HG02678 (cell line): ENCODE measurements around the gene POFUT2.

Experiments
- ATAC-seq: cut with Tn5 transposase; IDR thresholded peaks from one replicate; pipeline ENCODE4 v1.9.1; 2021; ENCODE audit warnings: mild to moderate bottlenecking, moderate library complexity; ENCODE audit not compliant: unreplicated experiment

POFUT2 gene

GRCh38 chr21:45226540-45227326 is 61.0 kb downstream of the POFUT2 start:
- ATAC-seq: no peak

DNA sequence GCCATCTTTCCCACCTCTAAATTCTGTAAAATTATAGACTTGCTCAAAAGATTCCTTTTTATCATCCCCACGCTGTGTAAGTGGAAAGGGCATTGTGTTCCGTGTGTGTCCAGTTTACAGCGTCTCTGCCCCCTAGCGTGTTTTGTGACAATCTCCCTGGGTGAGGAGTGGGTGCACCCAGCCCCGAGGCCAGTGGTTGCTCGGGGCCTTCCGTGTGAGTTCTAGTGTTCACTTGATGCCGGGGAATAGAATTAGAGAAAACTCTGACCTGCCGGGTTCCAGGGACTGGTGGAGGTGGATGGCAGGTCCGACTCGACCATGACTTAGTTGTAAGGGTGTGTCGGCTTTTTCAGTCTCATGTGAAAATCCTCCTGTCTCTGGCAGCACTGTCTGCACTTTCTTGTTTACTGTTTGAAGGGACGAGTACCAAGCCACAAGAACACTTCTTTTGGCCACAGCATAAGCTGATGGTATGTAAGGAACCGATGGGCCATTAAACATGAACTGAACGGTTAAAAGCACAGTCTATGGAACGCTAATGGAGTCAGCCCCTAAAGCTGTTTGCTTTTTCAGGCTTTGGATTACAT is 61.9 kb downstream of the POFUT2 start:
- ATAC-seq: no peak

GRCh38 chr21:45225041-45225740 is 62.5 kb downstream of the POFUT2 start:
- ATAC-seq: no peak

GRCh38 chr21:45224189-45224938 is 63.3 kb downstream of the POFUT2 start:
- ATAC-seq: no peak

GRCh38 chr21:45223236-45224185 is 64.2 kb downstream of the POFUT2 start:
- ATAC-seq: no peak

GRCh38 chr21:45222001-45222400 is 65.7 kb downstream of the POFUT2 start:
- no peak for ATAC-seq

GRCh38 chr21:45220714-45221490 is 66.8 kb downstream of the POFUT2 start:
- ATAC-seq: no peak

GRCh38 chr21:45220071-45220481 is 67.6 kb downstream of the POFUT2 start:
- no peak for ATAC-seq

- no peak for ATAC-seq
Measured at GRCh38 chr21:45219517-45219916, 68.2 kb downstream of the POFUT2 start.

GRCh38 chr21:45217010-45217409 is 70.7 kb downstream of the POFUT2 start:
- no peak for ATAC-seq

DNA sequence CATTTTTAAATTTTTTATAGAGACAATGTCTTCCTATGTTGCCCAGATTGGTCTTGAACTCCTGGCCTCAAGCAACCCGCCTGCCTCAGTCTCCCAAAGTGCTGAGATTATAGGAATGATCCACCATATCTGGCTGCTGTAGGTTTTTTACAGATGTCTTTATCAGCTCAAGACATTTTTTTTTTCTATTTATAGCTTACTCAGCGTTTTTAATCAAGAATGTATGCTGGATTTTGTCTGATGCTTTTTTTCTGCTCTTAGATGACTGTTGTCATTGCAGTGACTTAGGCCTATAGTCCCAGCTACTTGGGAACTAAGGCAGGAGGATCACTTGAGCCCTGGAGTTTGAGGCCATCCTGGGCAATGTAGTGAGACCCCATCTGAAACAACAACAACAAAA is 72.5 kb downstream of the POFUT2 start:
- no peak for ATAC-seq
